Osteocyte (in vitro differentiated cells): ENCODE measurements around the gene ZDHHC5. TPM values are rescaled to one million over a fixed set of nuclear protein-coding genes. Genes with fewer than 3 reads are reported as not detected.
"Not testable (repeated sequence)": the region's sequence is repeated elsewhere in the genome, so short reads cannot be mapped to it uniquely, and the experiment has no call there.

Source experiments
- DNase-seq: peaks from one replicate; pipeline ENCODE4 v3.0.0; 2021; ENCODE audit warnings: mixed read lengths; ENCODE audit not compliant: unreplicated experiment; ENCODE audit errors: extremely low spot score
- H3K27ac Mint-ChIP-seq: one replicate; pipeline ENCODE4 v1.8.0; 2021; ENCODE audit warnings: mild to moderate bottlenecking, mixed read lengths; ENCODE audit not compliant: unreplicated experiment
- H3K27me3 Mint-ChIP-seq: one replicate; pipeline ENCODE4 v1.8.0; 2021; ENCODE audit warnings: mixed read lengths; ENCODE audit not compliant: unreplicated experiment
- H3K36me3 Mint-ChIP-seq: one replicate; pipeline ENCODE4 v1.8.0; 2021; ENCODE audit warnings: mixed read lengths; ENCODE audit not compliant: unreplicated experiment
- H3K4me1 Mint-ChIP-seq: one replicate; pipeline ENCODE4 v1.8.0; 2021; ENCODE audit warnings: mixed read lengths; ENCODE audit not compliant: unreplicated experiment
- H3K4me3 Mint-ChIP-seq: one replicate; pipeline ENCODE4 v1.8.0; 2021; ENCODE audit warnings: mild to moderate bottlenecking, moderate library complexity, mixed read lengths; ENCODE audit not compliant: unreplicated experiment
- H3K9me3 Mint-ChIP-seq: one replicate; pipeline ENCODE4 v1.8.0; 2021; ENCODE audit warnings: mixed read lengths; ENCODE audit not compliant: unreplicated experiment
- CTCF ChIP-seq: fragments of 200-600 bp; sonication (generic); IDR thresholded peaks from 2 replicates; pipeline ENCODE4 v1.5.0; 2021; ENCODE audit warnings: antibody characterized with exemption, mild to moderate bottlenecking, moderate library complexity
- total RNA-seq: library from RNA; stranded (reverse); gene quantifications from 2 replicates; pipeline ENCODE4 v1.2.1, GENCODE V29; 2021

The ZDHHC5 gene
- total RNA-seq, 1 donor from 2014 or later = 60.5 TPM

GRCh38 chr11:57703341-57703740, 35.4 kb downstream of the ZDHHC5 start:
- no peaks in the 10 kb centered on the region for H3K9me3 Mint-ChIP-seq
- peaks cover 44% of the 10 kb centered on the region for H3K36me3 Mint-ChIP-seq
- H3K27me3 Mint-ChIP-seq = no peaks in the 10 kb centered on the region
- H3K27ac Mint-ChIP-seq = no peak overlapping the region
- H3K4me1 Mint-ChIP-seq = peaks cover 3% of the 10 kb centered on the region
- no peak overlapping the region for H3K4me3 Mint-ChIP-seq
- no peak for TF ChIP-seq CTCF
- no peak for DNase-seq

GRCh38 chr11:57704932-57705331, 37.0 kb downstream of the ZDHHC5 start:
- no peaks in the 10 kb centered on the region for H3K9me3 Mint-ChIP-seq
- no peak for DNase-seq
- H3K27ac Mint-ChIP-seq = no peak overlapping the region
- no peaks in the 10 kb centered on the region for H3K27me3 Mint-ChIP-seq
- peaks cover 32% of the 10 kb centered on the region for H3K36me3 Mint-ChIP-seq
- H3K4me3 Mint-ChIP-seq = no peak overlapping the region
- H3K4me1 Mint-ChIP-seq = peaks cover 7% of the 10 kb centered on the region
- no peak for TF ChIP-seq CTCF

GRCh38 chr11:57705432-57705831, 37.5 kb downstream of the ZDHHC5 start:
- not testable (repeated sequence) for H3K9me3 Mint-ChIP-seq, H3K27ac Mint-ChIP-seq, DNase-seq, H3K27me3 Mint-ChIP-seq, H3K4me3 Mint-ChIP-seq, H3K4me1 Mint-ChIP-seq
- peaks cover 28% of the 10 kb centered on the region for H3K36me3 Mint-ChIP-seq

- H3K27ac Mint-ChIP-seq = no peak overlapping the region
- DNase-seq = no peak
- peaks cover 38% of the 10 kb centered on the region for H3K4me1 Mint-ChIP-seq
- H3K4me3 Mint-ChIP-seq = no peak overlapping the region
- no peaks in the 10 kb centered on the region for H3K27me3 Mint-ChIP-seq
- H3K36me3 Mint-ChIP-seq = peaks cover 4% of the 10 kb centered on the region
- H3K9me3 Mint-ChIP-seq = no peaks in the 10 kb centered on the region
- no peak for TF ChIP-seq CTCF
Measured at GRCh38 chr11:57709802-57710367, 42.0 kb downstream of the ZDHHC5 start.

GRCh38 chr11:57711414-57712255, 43.7 kb downstream of the ZDHHC5 start, which contains the start of gene MED19:
Gene MED19 (minus strand): TSS chr11:57712215. CDS start chr11:57712179, 36 bp downstream.
- no peak for TF ChIP-seq CTCF
- H3K4me1 Mint-ChIP-seq = peaks cover 40% of the 10 kb centered on the region
- peak within 1 kb of the TSS; percentile 93 for H3K27ac Mint-ChIP-seq
- no peak for DNase-seq
- no peaks in the 10 kb centered on the region for H3K9me3 Mint-ChIP-seq
- peak within 1 kb of the TSS; percentile 98 for H3K4me3 Mint-ChIP-seq
- no peaks in the 10 kb centered on the region for H3K27me3 Mint-ChIP-seq
- H3K36me3 Mint-ChIP-seq = peaks cover 4% of the 10 kb centered on the region
